ENCODE results near the gene KRTAP2-4. TPM values are rescaled to one million over a fixed set of nuclear protein-coding genes. Genes with fewer than 3 reads are reported as not detected.
"Not testable (repeated sequence)": the region's sequence is repeated elsewhere in the genome, so short reads cannot be mapped to it uniquely, and the experiment has no call there.

KRTAP2-4 gene
- total RNA-seq, 1 donor from 2014 or later: not detected

DNA sequence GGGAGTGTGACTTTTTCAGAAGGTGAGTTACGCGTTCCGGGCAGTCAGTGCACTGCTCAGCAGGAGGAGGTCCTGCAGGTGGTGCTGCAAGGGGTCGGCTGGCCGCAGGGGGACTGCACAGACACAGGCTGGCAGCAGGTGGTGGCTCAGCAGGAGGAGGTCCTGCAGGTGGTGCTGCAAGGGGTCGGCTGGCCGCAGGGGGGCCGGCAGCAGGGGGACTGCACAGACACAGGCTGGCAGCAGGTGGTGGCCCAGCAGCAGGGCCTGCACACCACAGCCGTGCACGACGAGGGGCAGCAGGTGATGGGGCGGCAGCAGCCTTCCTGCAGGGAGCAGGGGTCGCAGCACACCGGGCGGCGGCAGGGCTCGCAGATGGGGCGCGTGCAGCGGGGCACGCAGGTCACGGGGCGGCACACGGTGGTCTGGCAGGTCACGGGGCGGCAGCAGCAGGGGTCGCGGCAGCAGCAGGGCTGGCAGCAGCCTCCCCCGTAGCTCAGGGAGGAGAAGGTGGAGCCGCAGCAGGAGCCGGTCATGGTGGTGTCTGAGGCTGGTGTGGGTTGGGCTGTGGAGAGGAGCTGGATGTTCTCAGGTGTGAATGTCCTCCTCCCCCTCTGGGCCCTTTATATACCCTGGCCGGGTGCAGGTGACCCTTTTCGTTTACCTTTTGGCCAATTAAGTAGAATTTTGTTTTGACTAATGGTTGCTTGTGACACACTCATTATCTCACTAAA is 18.8 kb downstream of the KRTAP2-4 start, which contains the start of gene KRTAP2-1:
Gene KRTAP2-1 (minus strand): TSS at position 582 of the 731 bp plus-strand sequence. CDS start 49 bp downstream, at position 533.
- ATAC-seq; intact Hi-C loops (cut with micrococcal nuclease): not testable (repeated sequence)

DNA sequence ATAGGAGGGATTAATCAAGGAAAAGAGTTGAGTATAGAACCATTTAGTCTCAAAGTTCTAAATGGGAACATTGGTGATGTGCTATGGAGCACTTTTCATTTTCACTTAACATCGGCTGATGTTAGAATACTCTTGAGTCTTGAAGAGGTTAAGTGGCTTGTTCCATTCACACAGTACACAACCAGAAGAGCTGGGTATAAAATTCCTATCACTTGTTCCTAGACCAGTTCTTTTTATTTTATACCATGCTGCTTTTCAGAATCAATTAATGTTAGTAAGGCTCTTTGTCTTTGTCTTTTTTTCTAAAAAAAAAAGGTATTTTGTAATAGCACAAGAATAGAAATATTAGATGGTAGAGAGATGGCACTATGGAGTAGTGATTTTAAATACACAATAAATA is 22.7 kb downstream of the KRTAP2-4 start:
- intact Hi-C loops (cut with micrococcal nuclease): no loop called here
- ATAC-seq (no peak), DNase-seq (no peak)

More for the DNA sequence above, 18.8 kb downstream of the KRTAP2-4 start, which contains the start of gene KRTAP2-1:
- DNase-seq: not testable (repeated sequence)

DNA sequence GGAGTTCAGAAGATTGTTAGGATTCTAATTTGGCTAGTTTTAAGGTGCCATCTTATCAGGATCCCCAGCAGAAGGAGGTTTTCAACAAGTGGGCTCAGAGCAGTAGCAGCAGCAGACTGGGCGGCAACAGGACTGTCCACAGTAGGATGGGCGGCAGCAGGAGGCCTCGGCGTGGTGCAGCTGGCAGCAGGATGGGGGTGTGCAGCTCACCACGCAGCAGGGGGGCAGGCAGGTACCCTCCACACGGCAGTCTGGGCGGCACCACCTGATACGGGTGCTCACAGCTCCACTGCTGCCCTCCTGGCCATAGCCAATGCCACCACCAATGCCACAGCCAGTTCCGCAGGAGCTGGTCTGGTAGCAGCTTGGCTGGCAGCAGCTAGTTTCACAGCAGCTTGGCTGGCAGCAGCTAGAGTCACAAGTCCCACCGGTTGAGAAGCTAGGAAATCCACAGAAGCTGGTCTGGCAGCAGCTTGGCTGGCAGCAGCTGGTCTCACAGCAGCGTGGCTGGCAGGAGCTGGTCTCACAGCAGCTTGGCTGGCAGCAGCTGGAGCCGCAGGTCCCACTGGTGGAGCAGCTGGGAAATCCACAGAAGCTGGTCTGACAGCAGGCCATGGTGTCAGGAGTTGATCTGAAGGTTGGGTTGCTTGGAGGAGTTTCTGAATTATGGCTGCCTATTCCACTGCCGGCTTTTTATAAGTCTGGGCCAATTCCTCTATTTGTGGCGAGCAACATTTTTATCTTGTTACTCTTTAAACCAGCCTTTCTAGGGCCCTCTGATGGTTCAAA is 24.7 kb downstream of the KRTAP2-4 start, which contains the start of gene KRTAP1-1:
Gene KRTAP1-1 (minus strand): TSS at position 668 of the 789 bp plus-strand sequence. CDS start 53 bp downstream, at position 615.
- DNase-seq; ATAC-seq; intact Hi-C loops (cut with micrococcal nuclease): not testable (repeated sequence)

GRCh38 chr17:41037853-41038350 is 27.8 kb downstream of the KRTAP2-4 start:
- ATAC-seq (no peak), DNase-seq (no peak)
- intact Hi-C loops (cut with micrococcal nuclease): no loop called here

DNA sequence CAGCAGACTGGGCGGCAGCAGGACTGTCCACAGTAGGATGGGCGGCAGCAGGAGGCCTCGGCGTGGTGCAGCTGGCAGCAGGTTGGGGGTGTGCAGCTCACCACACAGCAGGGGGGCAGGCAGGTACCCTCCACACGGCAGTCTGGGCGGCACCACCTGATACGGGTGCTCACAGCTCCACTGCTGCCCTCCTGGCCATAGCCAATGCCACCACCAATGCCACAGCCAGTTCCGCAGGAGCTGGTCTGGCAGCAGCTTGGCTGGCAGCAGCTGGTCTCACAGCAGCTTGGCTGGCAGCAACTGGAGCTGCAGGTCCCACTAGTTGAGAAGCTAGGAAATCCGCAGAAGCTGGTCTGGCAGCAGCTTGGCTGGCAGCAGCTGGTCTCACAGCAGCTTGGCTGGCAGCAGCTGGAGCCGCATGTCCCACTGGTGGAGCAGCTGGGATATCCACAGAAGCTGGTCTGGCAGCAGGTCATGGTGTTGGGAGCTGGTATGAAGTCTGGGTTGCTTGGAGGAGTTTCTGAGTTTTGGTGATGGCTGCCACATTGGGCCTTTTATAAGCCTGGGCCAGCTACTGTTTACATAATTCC is 31.2 kb downstream of the KRTAP2-4 start, which contains the start of gene KRTAP1-3:
Gene KRTAP1-3 (minus strand): TSS at position 529 of the 590 bp plus-strand sequence. CDS start 53 bp downstream, at position 476.
- DNase-seq; intact Hi-C loops (cut with micrococcal nuclease): not testable (repeated sequence)

GRCh38 chr17:41029633-41030245 is 35.9 kb downstream of the KRTAP2-4 start, which contains the start of gene KRTAP1-4:
KRTAP1-4 (minus strand) TSS chr17:41030195; CDS start chr17:41030078, 117 bp downstream.
- ATAC-seq: no peak
- intact Hi-C loops (cut with micrococcal nuclease): loop anchor here (2.0 kb wide), 1 partner anchor 63 kb away; the partner anchor contains the start of gene KRT39
- DNase-seq: no peak

More for the DNA sequence above, 31.2 kb downstream of the KRTAP2-4 start, which contains the start of gene KRTAP1-3:
- not testable (repeated sequence) for ATAC-seq

GRCh38 chr17:41026715-41027471 is 38.8 kb downstream of the KRTAP2-4 start, which contains the start of gene KRTAP1-5:
KRTAP1-5 (minus strand) TSS chr17:41027208; CDS start chr17:41027155, 53 bp downstream.
- DNase-seq: no peak
- ATAC-seq: no peak
- intact Hi-C loops (cut with micrococcal nuclease): no loop called here

GRCh38 chr17:41024697-41025096 is 41.0 kb downstream of the KRTAP2-4 start:
- intact Hi-C loops (cut with micrococcal nuclease): no loop called here
- DNase-seq: no peak
- ATAC-seq: no peak

DNA sequence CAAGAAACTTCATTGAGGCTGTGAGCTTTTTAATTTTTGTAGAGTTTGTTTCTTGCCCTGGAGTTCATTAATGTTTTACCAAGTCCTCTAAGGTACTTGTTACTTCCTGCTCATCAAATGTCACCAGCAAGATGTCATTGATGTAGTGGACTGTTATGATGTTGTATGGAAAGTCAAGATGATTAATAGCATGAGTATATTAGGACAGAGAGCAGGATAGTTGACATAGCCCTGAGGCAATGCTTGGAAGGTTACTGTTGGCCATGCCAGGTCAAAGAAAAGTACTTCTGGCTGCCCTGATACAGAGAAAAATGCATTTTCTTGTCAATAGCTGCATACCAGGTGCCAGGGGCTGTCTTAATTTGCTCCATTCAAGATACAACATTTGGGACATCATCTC is 45.3 kb downstream of the KRTAP2-4 start:
- DNase-seq (no peak), ATAC-seq (no peak)
- intact Hi-C loops (cut with micrococcal nuclease): no loop called here

DNA sequence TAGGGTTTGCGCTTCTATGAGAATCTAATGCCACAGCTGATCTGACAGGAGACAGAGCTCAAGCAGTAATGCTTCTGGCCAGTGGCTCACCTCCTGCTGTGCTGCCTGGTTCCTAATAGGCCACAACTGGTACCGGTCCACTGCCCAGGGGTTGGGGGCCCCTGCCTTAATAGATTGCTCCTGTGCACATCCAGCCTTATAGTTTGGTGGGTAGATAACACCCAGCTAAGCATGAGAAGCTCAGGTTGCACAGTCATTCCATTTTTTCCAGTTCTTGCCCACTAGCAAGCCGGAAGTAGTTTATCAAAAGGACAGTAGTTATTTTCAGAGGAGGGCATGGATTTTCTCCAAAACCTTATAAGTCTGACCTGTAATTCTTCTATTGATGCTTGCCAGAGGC is 46.3 kb downstream of the KRTAP2-4 start:
- no peak for ATAC-seq
- intact Hi-C loops (cut with micrococcal nuclease): no loop called here
- no peak for DNase-seq

DNA sequence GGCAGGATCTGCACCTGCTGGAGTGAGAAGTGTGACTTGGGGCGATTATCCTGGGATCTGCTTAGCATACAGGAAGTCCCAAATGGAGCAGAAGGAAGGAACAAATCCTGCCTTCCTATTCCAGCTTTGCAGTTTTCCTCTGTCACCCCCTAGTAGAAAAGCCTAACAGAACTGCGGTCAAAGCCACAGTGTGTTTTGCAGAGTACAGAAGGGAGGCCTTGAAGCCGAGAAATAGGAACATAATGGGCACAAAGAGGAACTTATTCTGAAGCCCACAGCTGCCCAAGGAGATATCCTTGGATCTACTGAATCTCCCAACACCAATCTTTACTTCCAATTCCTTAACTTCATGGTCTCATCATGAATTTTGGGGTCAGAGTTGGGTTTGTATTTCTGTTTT is 47.1 kb downstream of the KRTAP2-4 start:
- DNase-seq (no peak), ATAC-seq (no peak)
- intact Hi-C loops (cut with micrococcal nuclease): no loop called here

DNA sequence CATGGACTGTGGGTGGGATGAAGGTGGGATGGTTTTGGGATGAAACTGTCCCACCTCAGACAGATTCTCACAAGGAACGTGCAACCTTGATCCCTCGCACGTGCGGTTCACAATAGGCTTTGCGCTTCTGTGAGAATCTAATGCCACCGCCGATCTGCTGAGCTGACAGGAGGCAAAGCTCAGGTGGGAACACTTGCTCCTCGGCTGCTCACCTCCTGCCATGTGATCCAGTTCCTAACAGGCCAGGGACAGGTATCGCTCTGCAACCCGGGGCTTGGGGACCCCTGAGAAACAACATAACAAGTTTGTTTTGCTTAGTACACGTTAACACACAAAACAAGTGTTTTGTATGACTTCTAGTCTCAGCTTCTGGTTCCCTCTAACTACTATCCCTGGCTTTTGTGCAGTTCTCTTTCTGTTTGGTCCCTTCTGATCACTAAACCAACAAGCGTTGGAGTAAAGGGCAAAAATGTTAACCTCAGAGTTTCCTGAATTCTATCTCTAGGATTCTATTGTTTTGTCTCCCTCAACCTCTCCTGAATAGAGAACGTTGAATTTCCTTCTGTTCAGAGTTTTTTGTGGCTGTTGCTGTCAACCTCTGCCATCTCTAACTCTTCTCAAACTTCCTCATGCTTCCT is 49.0 kb downstream of the KRTAP2-4 start:
- ATAC-seq (no peak), DNase-seq (no peak)
- intact Hi-C loops (cut with micrococcal nuclease): no loop called here

DNA sequence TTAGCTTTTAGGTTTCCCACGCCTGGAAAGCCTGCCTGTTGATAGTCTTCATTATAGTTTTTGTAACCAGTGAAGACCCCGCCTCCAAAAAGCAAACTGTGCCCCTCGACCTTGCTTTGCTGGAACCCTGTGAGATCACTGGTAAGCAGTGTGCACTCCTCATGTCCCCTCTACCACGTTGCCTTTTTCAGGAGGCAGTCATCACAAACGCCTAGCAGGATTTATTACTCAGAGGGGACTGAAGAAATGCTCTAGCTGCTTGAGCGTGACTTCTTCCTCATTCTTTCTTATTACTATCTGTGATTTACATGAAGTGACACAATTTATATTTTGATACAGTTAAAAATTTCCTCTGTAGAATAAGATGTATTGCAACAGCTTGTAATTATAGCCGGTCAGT is 50.2 kb downstream of the KRTAP2-4 start:
- DNase-seq (no peak), ATAC-seq (no peak)
- intact Hi-C loops (cut with micrococcal nuclease): no loop called here

Data from left ventricle myocardium superior (tissue), 1 donor.